Lower leg skin (tissue), 3 donors: ENCODE measurements around the gene CXCR2.

ENCODE experiments used
- POLR2A ChIP-seq, 2 donors: fragments of 450-650 bp; IDR thresholded peaks; one replicate each; pipeline ENCODE4 v1.6.1; 2016 to 2017; ENCODE audit warnings: antibody characterized with exemption in 2 of 2, mild to moderate bottlenecking in 1 of 2, moderate library complexity in 1 of 2
- TF ChIP-seq, protein P1 (sequence below), 3 donors: fragments of 450-650 bp; IDR thresholded peaks; one replicate each; pipeline ENCODE4 v1.5.1; 2016; ENCODE audit warnings: antibody characterized with exemption in 3 of 3, mild to moderate bottlenecking in 3 of 3, moderate library complexity in 2 of 3

DNA sequence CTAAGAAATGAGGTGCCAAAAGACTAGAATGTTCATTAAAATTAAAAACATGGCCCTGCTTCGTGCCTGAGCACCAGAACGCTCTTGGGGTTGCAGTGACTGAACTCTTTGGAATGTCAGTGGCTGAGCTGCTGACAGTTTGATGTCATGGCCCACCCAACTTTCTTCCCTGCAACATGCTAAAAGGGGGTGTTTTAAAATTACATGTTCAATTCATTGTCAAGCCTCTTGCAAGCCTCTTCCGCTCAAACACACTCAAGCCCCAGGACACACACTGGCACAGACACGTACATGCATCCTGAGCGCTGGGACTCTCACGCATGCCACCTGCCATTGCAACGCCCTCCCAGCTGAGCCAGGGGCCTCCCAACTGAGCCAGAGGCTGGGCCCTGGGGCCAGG is 44.1 kb upstream of the CXCR2 start:
- TF ChIP-seq, protein P1, sequence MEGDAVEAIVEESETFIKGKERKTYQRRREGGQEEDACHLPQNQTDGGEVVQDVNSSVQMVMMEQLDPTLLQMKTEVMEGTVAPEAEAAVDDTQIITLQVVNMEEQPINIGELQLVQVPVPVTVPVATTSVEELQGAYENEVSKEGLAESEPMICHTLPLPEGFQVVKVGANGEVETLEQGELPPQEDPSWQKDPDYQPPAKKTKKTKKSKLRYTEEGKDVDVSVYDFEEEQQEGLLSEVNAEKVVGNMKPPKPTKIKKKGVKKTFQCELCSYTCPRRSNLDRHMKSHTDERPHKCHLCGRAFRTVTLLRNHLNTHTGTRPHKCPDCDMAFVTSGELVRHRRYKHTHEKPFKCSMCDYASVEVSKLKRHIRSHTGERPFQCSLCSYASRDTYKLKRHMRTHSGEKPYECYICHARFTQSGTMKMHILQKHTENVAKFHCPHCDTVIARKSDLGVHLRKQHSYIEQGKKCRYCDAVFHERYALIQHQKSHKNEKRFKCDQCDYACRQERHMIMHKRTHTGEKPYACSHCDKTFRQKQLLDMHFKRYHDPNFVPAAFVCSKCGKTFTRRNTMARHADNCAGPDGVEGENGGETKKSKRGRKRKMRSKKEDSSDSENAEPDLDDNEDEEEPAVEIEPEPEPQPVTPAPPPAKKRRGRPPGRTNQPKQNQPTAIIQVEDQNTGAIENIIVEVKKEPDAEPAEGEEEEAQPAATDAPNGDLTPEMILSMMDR (IDR thresholded peaks at IDR 0.05), result no peak
- TF ChIP-seq POLR2A (IDR thresholded peaks at IDR 0.05), result no peak
